HCT116 (cell line): Measurements from ENCODE around the gene SYNE1. TPM values are rescaled to one million over a fixed set of nuclear protein-coding genes. Genes with fewer than 3 reads are reported as not detected.

Source experiments
- ATAC-seq: fragments of 200-7000 bp; cut with Tn5 transposase; 2 replicates; pipeline ENCODE4 v1.9.1; 2020; ENCODE audit warnings: mild to moderate bottlenecking, moderate library complexity
- BruUV-seq: library from RNA; stranded (reverse); fragments of 400-500 nt; replicated peaks from 2 replicates; lab custom pipeline; 2021; lab: Mats Ljungman, UMichigan
- CTCF ChIA-PET: fragments of 300-600 bp; sonication (Branson Sonifier 250); formaldehyde crosslinking; loops from one replicate; lab custom pipeline; 2021; ENCODE audit warnings: antibody characterized with exemption; lab: Charles Lee
- POLR2A ChIA-PET: fragments of 300-600, 350-600 bp; sonication (Branson Sonifier 250); formaldehyde crosslinking; loops from one replicate; lab custom pipeline; 2021; ENCODE audit warnings: antibody characterized with exemption; lab: Charles Lee
- RAD21 ChIA-PET, 2 experiments: fragments of 300-600 bp; sonication (Branson Sonifier 250); formaldehyde crosslinking; loops; one replicate each; lab custom pipeline; 2023; ENCODE audit warnings: low total read pairs in 2 of 2; ENCODE audit not compliant: uncharacterized antibody in 2 of 2, unreplicated experiment in 2 of 2, low non-redundant PET in 1 of 2; lab: Charles Lee
- DNase-seq: peaks from one replicate; pipeline ENCODE4 v3.0.0-alpha.2; 2010; ENCODE audit warnings: low read depth, low spot score
- H2AFZ ChIP-seq: fragments of 200-600 bp; shearing (Covaris generic), sonication (generic); 2 replicates; pipeline ENCODE4 v1.6.1; 2017; ENCODE audit warnings: low read depth, mixed run types, mixed read lengths, antibody characterized with exemption, low read length; ENCODE audit not compliant: poor library complexity, severe bottlenecking
- H3K27ac ChIP-seq: 2 replicates; pipeline ENCODE4 v1.5.1; 2012; ENCODE audit warnings: low read depth, low read length
- H3K27me3 ChIP-seq: fragments of 200-600 bp; sonication (generic); 2 replicates; pipeline ENCODE4 v1.6.1; 2016; ENCODE audit warnings: mixed run types, low read length, mixed read lengths; ENCODE audit not compliant: insufficient read depth
- H3K36me3 ChIP-seq, 2 experiments: fragments of 200-500 bp in 1 of 2; fragments of 200-600 bp in 1 of 2; sonication (Bioruptor generic) in 1 of 2; sonication (generic) in 1 of 2; 2 replicates each; pipeline versions ENCODE4 v1.5.1 to v1.6.1; 2014 to 2016; ENCODE audit warnings: low read length in 2 of 2, inconsistent platforms in 1 of 2, mixed read lengths in 1 of 2, mixed run types in 1 of 2; ENCODE audit not compliant: insufficient read depth in 2 of 2, control insufficient read depth in 1 of 2
- H3K4me1 ChIP-seq, 2 experiments: fragments of 200-600 bp in 1 of 2; sonication (generic) in 1 of 2; 2 replicates each; pipeline versions ENCODE4 v1.5.1 to v1.6.1; 2012 to 2017; ENCODE audit warnings: low read length in 2 of 2, inconsistent platforms in 1 of 2, mild to moderate bottlenecking in 1 of 2, mixed read lengths in 1 of 2, mixed run types in 1 of 2, moderate library complexity in 1 of 2; ENCODE audit not compliant: insufficient read depth in 2 of 2, control insufficient read depth in 1 of 2
- H3K4me2 ChIP-seq: fragments of 200-600 bp; sonication (generic); 2 replicates; pipeline ENCODE4 v1.6.1; 2017; ENCODE audit warnings: mixed run types, low read length, mixed read lengths
- H3K4me3 ChIP-seq, 2 experiments: fragments of 200-600 bp in 1 of 2; sonication (generic) in 1 of 2; replicated peaks in 1 of 2; 2 replicates each; pipeline ENCODE4 v1.5.1; 2011 to 2016; ENCODE audit warnings: low read length in 2 of 2, control low read depth in 1 of 2, low read depth in 1 of 2, mild to moderate bottlenecking in 1 of 2, mixed read lengths in 1 of 2, mixed run types in 1 of 2
- H3K79me2 ChIP-seq: fragments of 200-600 bp; sonication (generic); 2 replicates; pipeline ENCODE4 v1.6.1; 2017; ENCODE audit warnings: mild to moderate bottlenecking, mixed run types, low read length, moderate library complexity, mixed read lengths; ENCODE audit not compliant: insufficient read depth
- H3K9ac ChIP-seq: fragments of 200-600 bp; sonication (generic); 2 replicates; pipeline ENCODE4 v1.6.1; 2016; ENCODE audit warnings: low read length, mixed read lengths
- H3K9me2 ChIP-seq: fragments of 200-600 bp; sonication (generic), shearing (Covaris generic); 2 replicates; pipeline ENCODE4 v1.6.1; 2017; ENCODE audit warnings: mixed run types, mild to moderate bottlenecking, moderate library complexity; ENCODE audit not compliant: insufficient read depth
- H3K9me3 ChIP-seq, 2 experiments: fragments of 200-500 bp in 1 of 2; fragments of 200-600 bp in 1 of 2; sonication (Bioruptor generic) in 1 of 2; sonication (generic) in 1 of 2; 2 replicates each; pipeline ENCODE4 v1.6.1; 2014 to 2017; ENCODE audit warnings: low read length in 2 of 2, mixed read lengths in 2 of 2, inconsistent platforms in 1 of 2, low read depth in 1 of 2, mild to moderate bottlenecking in 1 of 2, mixed run types in 1 of 2, moderate library complexity in 1 of 2; ENCODE audit not compliant: control insufficient read depth in 1 of 2, insufficient read depth in 1 of 2
- H4K20me1 ChIP-seq: fragments of 200-600 bp; sonication (generic), shearing (Covaris generic); 2 replicates; pipeline ENCODE4 v1.6.1; 2017; ENCODE audit warnings: mixed run types, mild to moderate bottlenecking, moderate library complexity; ENCODE audit not compliant: insufficient read depth
- CEBPB ChIP-seq: IDR thresholded peaks from 2 replicates; pipeline ENCODE4 v1.6.1; 2012; ENCODE audit warnings: low read depth
- EGR1 ChIP-seq: IDR thresholded peaks from 2 replicates; pipeline ENCODE4 v1.6.1; 2012; ENCODE audit warnings: low read depth
- ELF1 ChIP-seq: IDR thresholded peaks from 2 replicates; pipeline ENCODE4 v1.6.1; 2012; ENCODE audit warnings: low read depth, borderline replicate concordance
- EZH2 ChIP-seq: fragments of 200-600 bp; sonication (generic); IDR thresholded peaks from 2 replicates; pipeline ENCODE4 v1.6.1; 2017; ENCODE audit warnings: antibody characterized with exemption, mixed run types
- EZH2phosphoT487 ChIP-seq: fragments of 200-600 bp; IDR thresholded peaks from 2 replicates; pipeline ENCODE4 v1.6.1; 2018; ENCODE audit warnings: antibody characterized with exemption, borderline replicate concordance
- JUND ChIP-seq: IDR thresholded peaks from 2 replicates; pipeline ENCODE4 v1.6.1; 2012
- POLR2A ChIP-seq: IDR thresholded peaks from 2 replicates; pipeline ENCODE4 v1.7.0; 2011; ENCODE audit warnings: borderline replicate concordance; ENCODE audit not compliant: insufficient read depth, insufficient read length; ENCODE audit errors: extremely low read depth
- POLR2AphosphoS5 ChIP-seq: IDR thresholded peaks from 2 replicates; pipeline ENCODE4 v1.6.1; 2011; ENCODE audit warnings: mild to moderate bottlenecking, low read depth, low read length, moderate library complexity
- RAD21 ChIP-seq: IDR thresholded peaks from 2 replicates; pipeline ENCODE4 v1.6.1; 2012; ENCODE audit warnings: low read depth, mild to moderate bottlenecking
- SIN3A ChIP-seq: IDR thresholded peaks from 2 replicates; pipeline ENCODE4 v1.6.1; 2012; ENCODE audit warnings: low read depth
- SP1 ChIP-seq: IDR thresholded peaks from 2 replicates; pipeline ENCODE4 v1.6.1; 2012; ENCODE audit warnings: low read depth
- SRF ChIP-seq: IDR thresholded peaks from 2 replicates; pipeline ENCODE4 v1.6.1; 2012; ENCODE audit warnings: low read depth
- TCF7L2 ChIP-seq: IDR thresholded peaks from 2 replicates; pipeline ENCODE4 v1.7.0; 2011; ENCODE audit warnings: borderline replicate concordance, inconsistent platforms; ENCODE audit not compliant: insufficient read depth, insufficient read length; ENCODE audit errors: extremely low read depth
- YY1 ChIP-seq: IDR thresholded peaks from 2 replicates; pipeline ENCODE4 v1.6.1; 2011; ENCODE audit warnings: low read length, low read depth, moderate library complexity, mild to moderate bottlenecking; ENCODE audit not compliant: insufficient replicate concordance; ENCODE audit errors: extremely low read depth
- ZFX ChIP-seq: fragments of 450-650 bp; IDR thresholded peaks from 2 replicates; pipeline ENCODE4 v1.6.1; 2017
- ZNF274 ChIP-seq: fragments of 200-500 bp; sonication (Bioruptor generic); IDR thresholded peaks from 2 replicates; pipeline ENCODE4 v1.6.1; 2014; ENCODE audit warnings: mild to moderate bottlenecking, low read depth, low read length, inconsistent platforms
- intact Hi-C: fragments of 100-400 bp; cut with micrococcal nuclease; formaldehyde crosslinking; loops from 2 replicates; pipeline ENCODE4 v1.10.0; 2022
- total RNA-seq: library from RNA; stranded (reverse); gene quantifications from one replicate; pipeline ENCODE4 v1.2.1, GENCODE V29; 2021; ENCODE audit not compliant: unreplicated experiment
- TF ChIP-seq, protein P1 (sequence below): IDR thresholded peaks from 2 replicates; pipeline ENCODE4 v1.6.1; 2011; ENCODE audit warnings: mild to moderate bottlenecking, low read length, moderate library complexity; ENCODE audit not compliant: insufficient replicate concordance; ENCODE audit errors: extremely low read depth
- TF ChIP-seq, protein P2 (sequence below): IDR thresholded peaks from 2 replicates; pipeline ENCODE4 v1.6.1; 2012
- TF ChIP-seq, protein P3 (sequence below): IDR thresholded peaks from 2 replicates; pipeline ENCODE4 v1.6.1; 2012
- TF ChIP-seq, protein P4 (sequence below), 3 experiments: fragments of 200-600 bp in 1 of 3; sonication (generic) in 1 of 3; IDR thresholded peaks in 2 of 3; conservative IDR thresholded peaks in 1 of 3; 2 replicates each; pipeline ENCODE4 v1.5.1; 2012 to 2017; ENCODE audit warnings: low read depth in 2 of 3, low read length in 2 of 3, antibody characterized with exemption in 1 of 3, borderline replicate concordance in 1 of 3, control low read depth in 1 of 3, mild to moderate bottlenecking in 1 of 3, mixed read lengths in 1 of 3, mixed run types in 1 of 3, moderate library complexity in 1 of 3; ENCODE audit not compliant: insufficient read depth in 1 of 3

SYNE1 gene
- total RNA-seq, 1 experiment from 2014 or later = 5.4 TPM

DNA sequence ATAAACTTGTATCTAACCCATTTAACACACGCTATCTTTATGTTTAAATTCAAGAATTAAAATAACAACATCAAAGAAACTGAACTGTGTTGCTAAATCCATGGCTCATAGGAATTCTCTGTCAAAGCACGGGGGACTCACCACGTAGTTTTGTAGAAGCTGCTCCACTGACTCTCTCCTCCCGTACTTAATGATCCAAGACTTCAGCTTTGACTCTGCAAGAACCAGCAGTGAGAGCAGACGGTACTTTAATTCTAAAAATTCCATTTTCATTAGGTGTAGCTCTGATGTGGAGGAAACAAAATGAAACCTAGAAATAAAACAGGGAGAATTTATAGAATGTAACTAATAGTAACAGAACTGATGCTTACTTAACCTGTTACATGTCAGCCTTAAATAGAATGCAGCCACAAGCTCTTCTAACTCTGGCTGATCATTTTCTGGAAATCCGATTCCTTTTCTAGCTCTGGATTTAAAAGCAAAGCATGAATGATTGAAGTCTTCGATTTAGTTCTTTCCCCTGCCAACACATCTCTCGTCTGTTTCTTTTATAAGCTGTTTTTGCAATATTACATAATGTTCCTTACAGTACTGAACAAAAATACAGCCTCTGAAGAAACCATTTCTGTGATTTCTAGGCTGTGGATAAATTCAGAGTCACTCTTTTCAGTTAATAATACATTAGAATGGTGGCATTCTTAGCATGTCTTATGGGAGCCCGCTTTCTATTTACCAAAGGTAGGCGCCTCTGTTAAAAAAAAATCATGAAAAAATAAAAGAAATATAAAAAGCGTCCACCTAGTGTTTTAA, 165.5 kb downstream of the SYNE1 start:
- H2AFZ ChIP-seq = no peak overlapping the region
- intact Hi-C loops = no loop called here
- CTCF ChIA-PET = no interaction called here

More for the DNA sequence above, 165.5 kb downstream of the SYNE1 start:
- Histone ChIP-seq H3K4me2 (no peak overlapping the region), H3K9me2 (no peaks in the 10 kb centered on the region), H3K9me3 (no peaks in the 10 kb centered on the region), H3K27ac (no peak overlapping the region), H3K9ac (no peak overlapping the region), H4K20me1 (no peaks in the 10 kb centered on the region), H3K27me3 (no peaks in the 10 kb centered on the region), H3K4me3 (no peak overlapping the region), H3K79me2 (no peaks in the 10 kb centered on the region), H3K36me3 (no peaks in the 10 kb centered on the region), H3K4me1 (peaks cover 0 to 6% of the 10 kb centered on the region in 2 experiments; a peak in 1 of 4 replicates)
- DNase-seq (no peak), ATAC-seq (no peak)
- ChIA-PET RAD21 (no interaction called here), POLR2A (no interaction called here)
- TF ChIP-seq TCF7L2 = no peak
- TF ChIP-seq EZH2 = no peak
- TF ChIP-seq, protein P1, sequence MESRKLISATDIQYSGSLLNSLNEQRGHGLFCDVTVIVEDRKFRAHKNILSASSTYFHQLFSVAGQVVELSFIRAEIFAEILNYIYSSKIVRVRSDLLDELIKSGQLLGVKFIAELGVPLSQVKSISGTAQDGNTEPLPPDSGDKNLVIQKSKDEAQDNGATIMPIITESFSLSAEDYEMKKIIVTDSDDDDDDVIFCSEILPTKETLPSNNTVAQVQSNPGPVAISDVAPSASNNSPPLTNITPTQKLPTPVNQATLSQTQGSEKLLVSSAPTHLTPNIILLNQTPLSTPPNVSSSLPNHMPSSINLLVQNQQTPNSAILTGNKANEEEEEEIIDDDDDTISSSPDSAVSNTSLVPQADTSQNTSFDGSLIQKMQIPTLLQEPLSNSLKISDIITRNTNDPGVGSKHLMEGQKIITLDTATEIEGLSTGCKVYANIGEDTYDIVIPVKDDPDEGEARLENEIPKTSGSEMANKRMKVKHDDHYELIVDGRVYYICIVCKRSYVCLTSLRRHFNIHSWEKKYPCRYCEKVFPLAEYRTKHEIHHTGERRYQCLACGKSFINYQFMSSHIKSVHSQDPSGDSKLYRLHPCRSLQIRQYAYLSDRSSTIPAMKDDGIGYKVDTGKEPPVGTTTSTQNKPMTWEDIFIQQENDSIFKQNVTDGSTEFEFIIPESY = no peak
- TF ChIP-seq POLR2A = no peak
- no peak for TF ChIP-seq EGR1
- TF ChIP-seq EZH2phosphoT487 = no peak
- TF ChIP-seq, protein P2, sequence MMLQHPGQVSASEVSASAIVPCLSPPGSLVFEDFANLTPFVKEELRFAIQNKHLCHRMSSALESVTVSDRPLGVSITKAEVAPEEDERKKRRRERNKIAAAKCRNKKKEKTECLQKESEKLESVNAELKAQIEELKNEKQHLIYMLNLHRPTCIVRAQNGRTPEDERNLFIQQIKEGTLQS = no peak
- TF ChIP-seq RAD21 = no peak
- TF ChIP-seq ZNF274 = no peak
- TF ChIP-seq, protein P3, sequence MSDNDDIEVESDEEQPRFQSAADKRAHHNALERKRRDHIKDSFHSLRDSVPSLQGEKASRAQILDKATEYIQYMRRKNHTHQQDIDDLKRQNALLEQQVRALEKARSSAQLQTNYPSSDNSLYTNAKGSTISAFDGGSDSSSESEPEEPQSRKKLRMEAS = no peak
- TF ChIP-seq YY1 = no peak
- no peak for TF ChIP-seq SIN3A
- TF ChIP-seq, protein P4, sequence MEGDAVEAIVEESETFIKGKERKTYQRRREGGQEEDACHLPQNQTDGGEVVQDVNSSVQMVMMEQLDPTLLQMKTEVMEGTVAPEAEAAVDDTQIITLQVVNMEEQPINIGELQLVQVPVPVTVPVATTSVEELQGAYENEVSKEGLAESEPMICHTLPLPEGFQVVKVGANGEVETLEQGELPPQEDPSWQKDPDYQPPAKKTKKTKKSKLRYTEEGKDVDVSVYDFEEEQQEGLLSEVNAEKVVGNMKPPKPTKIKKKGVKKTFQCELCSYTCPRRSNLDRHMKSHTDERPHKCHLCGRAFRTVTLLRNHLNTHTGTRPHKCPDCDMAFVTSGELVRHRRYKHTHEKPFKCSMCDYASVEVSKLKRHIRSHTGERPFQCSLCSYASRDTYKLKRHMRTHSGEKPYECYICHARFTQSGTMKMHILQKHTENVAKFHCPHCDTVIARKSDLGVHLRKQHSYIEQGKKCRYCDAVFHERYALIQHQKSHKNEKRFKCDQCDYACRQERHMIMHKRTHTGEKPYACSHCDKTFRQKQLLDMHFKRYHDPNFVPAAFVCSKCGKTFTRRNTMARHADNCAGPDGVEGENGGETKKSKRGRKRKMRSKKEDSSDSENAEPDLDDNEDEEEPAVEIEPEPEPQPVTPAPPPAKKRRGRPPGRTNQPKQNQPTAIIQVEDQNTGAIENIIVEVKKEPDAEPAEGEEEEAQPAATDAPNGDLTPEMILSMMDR (IDR thresholded peaks at IDR 0.05 in 2 of 3, conservative IDR thresholded peaks at IDR 0.05 in 1 of 3; ENCODE audit: borderline replicate concordance in 1 of 3, insufficient read depth in 1 of 3, low read depth in 2 of 3, low read length in 2 of 3) = no peak
- TF ChIP-seq JUND = no peak
- no peak for TF ChIP-seq SP1
- no peak for TF ChIP-seq ELF1
- TF ChIP-seq ZFX = no peak
- TF ChIP-seq SRF = no peak
- no peak for TF ChIP-seq CEBPB
- no peak for TF ChIP-seq POLR2AphosphoS5
- BruUV-seq = no TSS peak
